NCI-H82 treated with DMSO at 0.1 percent for 48 hours (cell line): Measurements from ENCODE around the gene TLX2.

Source experiments
- DNase-seq: peaks from one replicate; lab custom pipeline; 2025; ENCODE audit not compliant: unreplicated experiment; lab: John Stamatoyannopoulos, UW

Gene TLX2

DNA sequence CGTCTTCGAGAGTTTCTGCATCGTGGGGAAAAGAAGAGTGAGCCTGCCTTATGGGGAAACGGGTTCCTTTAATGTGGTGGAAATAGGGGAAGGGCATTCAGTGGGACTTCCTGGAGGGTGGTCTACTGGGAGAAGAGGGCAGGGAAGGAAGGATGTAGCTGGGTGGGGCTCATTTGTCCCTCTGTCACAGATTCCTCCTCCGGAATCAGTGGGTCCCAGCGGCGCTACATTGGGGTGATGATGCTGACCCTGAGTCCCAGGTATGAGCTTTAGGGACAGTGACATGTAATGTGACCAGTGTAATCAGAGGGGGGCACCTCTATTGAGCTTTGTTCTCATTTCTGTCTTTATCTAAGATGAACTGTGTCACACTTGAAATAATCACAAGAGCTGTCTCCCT, 17.4 kb downstream of the TLX2 start:
- DNase-seq = no peak

DNA sequence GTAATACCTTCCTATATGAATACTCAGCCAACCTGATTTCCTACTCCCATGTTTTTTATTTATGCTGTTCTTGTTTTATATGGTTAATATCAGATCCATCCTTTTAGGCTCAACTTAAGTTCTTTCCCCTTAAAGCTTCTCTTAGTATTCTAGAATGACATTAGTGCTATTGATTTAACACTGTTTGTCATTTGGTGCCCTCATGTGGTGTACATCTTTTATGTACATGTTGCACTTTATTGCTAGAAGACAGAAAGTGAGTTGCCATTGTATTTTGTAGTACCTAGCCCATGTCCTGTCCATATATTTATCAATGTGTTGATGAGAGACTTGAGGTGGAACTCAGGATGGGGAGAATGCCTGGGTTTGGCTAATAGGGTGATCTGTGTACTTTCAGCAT, 18.0 kb downstream of the TLX2 start:
- peak; percentile 47 for DNase-seq

DNA sequence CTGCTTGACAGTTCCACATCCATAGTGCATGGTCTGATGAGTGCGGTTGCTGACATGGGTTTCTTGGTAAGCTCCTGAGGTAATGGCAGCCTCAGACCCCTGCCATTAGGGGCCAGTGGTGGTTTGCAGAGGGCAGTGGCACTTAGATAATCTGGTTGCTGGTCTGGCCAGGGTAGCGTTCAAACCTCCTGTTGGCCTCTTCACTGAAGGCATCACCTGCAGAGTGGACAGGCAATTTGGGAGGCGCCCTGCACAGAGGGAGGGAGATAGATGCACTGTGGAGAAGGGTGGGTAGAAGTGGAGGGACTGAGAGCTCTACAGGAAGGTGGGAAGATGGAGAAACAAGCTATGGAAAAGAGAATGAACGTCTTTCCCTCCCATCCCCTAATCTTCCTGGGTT, 19.2 kb downstream of the TLX2 start:
- no peak for DNase-seq

DNA sequence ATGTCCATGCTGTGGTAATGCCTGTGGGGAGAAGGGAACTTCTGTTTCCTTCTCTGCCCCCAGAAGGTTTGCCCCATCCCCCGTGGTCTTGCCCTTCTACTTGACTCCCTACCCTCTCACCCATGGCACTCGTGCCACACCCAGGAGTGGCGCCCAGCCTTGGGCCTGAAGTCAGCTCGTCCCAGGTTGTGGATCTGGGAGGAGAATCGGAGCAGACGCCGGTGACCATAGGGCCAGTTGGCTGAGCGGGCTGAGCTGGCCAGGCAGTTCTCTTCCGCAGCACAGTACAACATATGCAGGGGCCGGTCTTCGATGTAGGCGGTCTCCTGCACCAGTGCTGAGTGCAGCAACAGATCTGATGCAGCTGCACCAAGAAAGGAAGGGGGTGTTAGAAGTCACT, 20.2 kb downstream of the TLX2 start:
- no peak for DNase-seq

DNA sequence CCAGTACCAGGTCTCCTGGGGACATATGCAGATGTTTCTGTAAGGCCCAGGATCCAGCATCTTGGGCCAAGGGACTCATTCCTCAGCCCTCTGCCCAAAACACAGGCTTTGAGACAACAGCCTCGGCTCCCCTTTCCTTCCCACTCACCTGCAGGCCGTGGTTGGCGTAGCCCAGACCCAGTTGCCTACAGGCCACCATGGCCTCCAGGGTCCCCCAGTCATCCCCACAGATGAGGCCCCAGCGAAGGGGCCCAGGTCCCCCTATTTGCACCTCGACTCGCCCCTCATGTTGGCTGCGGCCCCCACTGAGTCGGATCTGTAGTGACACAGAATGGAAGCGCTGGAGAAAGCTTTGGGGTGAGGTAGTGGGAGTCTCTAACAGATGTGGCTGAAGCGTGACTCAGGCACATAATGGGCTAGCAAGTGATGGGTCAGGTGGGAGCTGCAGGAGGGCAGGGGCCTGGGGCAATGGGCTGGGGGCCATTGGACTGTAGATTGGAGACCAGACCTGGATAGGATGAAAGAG, 21.3 kb downstream of the TLX2 start:
- DNase-seq = no peak

DNA sequence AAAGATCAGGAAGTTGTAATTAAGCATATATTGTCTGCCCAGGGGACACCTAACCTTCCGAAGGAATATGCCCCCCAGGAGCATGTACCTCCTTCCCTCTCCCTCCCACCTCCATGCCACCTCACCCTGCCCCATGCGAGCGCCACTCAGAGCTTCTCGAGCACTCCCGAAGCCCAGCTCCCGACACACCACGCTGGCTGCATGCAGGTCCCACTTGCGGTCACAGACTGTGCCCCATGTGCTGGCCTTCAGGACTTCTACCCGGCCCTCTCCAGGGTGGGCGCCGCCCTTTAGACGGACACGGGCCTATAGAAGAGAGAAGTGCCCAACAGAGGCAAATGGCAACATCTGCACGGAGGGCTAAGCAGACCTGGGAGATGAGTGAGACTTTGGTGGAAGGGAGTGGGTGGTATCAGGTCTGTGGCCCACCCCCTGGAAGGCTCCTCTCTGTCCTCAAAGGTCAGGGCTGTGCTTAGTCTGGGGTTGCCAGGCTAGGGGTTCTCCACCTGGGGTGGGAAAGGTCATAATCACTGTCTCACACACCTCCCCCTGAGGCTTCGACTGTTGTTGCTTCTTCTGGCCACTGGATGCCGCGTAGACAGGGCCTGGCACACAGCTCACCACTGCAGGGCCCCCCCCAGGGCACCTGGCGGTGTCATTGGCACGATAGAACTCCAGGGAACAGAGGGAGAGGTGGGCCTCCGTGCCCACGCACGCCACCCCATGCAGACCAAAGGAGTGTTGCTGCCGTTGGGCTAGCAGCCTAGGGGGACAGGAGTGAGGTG, 22.1 kb downstream of the TLX2 start:
- no peak for DNase-seq

DNA sequence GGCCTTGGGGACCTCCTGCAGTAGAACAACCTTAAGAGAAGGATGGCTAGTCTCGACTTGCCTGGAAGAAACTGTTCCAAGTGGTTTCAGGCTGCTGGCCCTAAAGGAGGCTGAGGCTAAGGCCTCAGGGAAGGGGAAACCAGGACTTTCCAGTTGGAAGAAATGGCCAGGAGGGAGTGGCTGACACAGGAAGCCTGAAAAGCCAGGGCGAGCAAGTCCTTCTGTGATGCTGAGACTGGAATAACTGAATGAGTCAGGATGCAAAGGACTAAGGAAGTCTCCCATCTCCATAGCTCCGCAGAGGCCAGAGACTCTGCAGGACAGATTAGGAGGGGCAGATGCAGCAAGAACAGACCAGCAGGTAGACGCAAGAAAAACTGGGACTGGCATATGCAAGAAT, 22.9 kb downstream of the TLX2 start:
- DNase-seq = no peak

DNA sequence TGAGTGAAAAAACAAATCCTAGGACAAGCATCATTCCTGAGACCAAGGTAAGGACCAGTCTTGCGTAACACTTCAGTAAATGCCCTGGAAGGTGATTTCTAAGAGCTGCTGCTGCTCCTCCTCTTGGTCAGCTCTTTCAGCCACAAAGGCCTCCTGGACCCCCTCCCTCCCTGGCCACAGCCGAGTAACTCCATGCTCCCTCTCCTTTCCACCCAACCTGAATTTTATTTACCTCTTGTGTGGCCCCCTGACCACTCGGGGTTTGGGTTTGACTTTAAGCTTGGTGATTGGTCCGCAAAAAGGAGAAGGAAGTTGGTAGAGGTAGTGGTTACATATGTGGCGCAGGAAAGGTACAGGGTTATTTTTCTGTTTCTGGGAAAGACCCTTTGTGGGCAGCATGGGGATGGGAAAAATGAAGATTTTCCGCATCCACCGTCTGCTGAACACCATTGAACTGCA, 24.7 kb downstream of the TLX2 start:
- no peak for DNase-seq

DNA sequence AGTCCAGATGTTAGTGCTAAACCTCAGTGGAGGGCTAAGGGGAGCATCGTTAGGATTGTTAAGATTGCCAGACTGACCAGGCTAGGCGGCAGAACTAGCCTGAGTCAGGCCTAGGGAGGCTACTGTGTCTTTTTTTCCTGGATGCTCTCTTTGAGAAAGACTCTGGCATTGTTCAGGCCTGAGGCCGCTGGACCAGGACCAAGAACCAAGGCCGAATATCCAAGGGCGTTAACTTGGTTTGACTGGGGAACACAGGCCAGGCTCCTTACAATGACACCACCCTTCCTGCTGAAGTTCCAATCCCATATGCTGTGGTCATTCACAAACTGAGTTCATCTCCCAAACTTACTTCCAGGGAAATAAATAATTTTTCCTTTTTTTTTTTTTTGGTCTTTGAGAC, 26.0 kb downstream of the TLX2 start:
- DNase-seq = no peak

DNA sequence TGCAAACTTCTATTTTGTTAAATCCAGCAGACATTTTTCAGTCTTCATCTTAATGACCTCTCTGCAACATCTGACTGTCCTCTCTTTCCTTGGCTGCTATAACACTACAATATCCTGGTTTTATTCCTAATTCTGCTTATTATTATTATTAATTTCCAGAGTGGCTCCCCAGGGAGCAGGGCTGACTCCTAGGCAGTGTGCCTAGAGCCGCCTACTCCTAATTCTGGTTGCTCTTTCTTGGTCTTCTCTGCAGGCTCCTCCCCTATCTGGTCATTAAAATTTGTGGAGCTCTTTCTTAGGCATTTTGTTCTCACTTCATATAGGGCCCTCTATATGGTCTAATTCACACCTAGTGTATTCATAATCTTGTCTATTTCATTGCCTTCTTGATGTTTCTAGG, 28.7 kb downstream of the TLX2 start:
- DNase-seq = no peak

DNA sequence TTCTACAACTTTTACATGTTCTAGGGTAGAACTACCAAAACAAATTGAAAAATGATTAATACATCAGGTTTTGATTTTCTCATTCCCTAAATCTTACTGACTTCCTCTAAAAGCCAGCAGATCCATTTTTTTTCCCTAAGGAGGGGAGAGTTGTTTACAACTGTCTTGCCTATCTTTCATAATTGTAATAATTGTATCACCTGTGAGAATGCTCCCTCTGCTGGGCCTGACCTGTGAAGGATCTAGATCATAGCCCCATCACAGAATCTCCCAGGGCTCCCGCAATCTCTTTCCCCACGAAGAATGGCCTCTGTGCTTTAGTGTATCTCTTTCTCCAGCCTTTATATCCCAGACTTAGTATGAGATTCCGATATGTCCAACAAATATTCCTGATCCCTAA, 30.4 kb downstream of the TLX2 start:
- no peak for DNase-seq

DNA sequence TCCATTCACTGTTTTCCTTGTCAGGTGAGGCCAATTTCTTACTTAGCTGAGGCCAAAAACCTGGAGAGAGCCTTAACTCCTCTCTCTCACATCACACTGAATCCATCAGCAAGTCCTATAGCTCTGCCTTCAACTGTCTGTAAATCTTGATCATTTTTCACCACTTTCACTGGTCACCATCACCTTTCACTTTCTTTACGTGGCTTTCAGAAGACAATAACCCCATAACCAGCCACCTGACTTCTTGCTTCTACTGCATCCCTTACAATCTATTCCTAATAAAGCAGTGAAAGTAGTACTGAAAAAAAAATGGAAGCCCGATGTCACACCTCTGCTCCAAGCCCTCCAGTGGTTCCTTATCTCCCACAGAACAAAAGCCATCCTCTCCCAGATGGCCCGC, 31.8 kb downstream of the TLX2 start:
- DNase-seq = no peak

DNA sequence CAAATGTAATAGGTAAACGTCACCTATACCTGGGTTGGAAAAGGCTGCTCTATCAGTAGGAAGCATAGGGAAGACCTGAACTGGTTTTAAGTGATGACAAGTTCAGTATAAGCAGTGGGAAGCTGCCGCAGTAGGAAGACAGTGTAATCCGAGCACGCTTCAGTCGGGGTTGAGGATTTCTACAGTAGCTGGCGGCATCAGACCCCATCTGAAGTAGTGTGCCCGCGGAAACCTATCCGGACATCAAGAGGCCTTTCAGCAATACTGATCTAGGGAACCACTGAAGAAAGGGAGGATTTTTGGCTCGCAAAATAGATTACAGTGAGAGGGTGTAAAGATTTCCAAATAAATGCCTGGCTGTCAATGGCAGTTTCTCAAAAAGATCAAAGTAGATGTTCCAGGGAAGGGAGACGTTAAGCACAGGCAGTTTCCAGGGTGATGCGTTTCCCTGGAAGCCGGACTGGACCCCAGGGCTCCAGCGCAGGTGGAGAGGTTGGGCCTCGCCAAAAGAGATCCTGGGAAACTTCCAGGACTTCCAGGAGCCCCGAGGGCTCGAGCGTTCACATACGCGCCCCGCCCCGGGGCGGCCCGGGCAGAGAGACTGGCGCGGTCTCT, 34.1 kb downstream of the TLX2 start:
- DNase-seq = peak; percentile 81

DNA sequence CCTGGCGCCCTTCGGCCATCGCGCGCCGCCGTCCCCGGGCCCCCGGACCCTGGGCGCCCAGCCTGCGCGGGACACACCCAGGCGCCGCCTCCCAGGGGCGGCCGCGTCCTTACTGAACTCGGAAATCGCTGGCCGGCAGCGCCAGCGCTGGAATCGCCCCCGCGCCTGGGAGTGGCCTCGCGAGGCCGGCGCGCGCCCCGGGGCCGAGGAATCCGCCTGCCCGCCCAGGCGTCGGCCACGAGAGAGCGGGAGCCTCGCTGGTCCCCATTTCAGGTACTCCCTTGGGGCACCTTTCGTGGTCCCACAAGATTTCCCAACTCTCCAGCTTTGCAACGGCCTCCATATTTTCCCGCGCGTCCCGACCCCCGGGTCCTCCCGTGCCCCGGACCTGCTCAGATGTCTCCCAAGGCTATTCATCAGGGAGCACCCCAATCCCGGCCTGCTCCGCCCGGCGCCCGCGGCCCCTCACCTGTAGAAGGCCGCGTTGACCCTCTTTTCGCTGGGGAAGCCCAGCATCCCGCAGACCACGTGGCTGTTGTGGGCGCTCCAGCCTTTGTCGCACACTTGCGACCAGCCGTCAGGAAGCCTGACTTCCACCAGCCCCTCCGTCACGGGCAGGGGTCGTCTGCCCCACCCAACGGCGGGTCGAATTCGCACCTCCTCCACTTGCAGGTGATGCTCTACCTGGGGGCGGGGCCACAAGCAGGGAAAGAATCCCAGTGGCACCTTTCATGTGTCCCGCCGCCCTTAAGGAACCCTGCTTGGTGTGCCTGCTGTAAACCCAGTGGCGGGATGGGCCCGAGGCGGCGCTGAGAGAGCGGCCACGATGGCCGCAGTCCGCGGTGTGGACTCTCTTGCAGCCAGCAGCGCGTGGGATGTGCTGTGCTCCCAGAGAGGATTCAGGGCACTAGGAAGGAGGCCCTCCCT, 34.9 kb downstream of the TLX2 start:
- DNase-seq = no peak

DNA sequence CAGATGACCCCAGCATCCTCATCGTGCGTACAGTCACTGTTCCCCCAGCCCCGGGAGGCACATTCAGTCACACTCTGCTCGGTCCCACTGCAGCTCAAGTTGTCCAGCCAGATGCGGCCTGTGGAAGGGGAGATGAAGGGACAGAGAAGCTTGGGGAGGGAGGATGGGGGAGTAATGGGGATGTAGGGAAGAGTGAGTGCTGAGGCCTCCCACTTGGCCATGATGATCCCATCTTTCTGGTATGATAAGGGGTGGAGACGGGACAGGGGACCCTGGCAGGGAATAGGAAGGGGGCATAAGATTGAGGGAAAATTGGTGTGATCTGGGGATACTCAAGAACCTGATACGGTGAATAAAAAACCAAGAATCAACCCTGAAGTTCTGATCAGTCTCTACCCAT, 36.0 kb downstream of the TLX2 start:
- DNase-seq = no peak

DNA sequence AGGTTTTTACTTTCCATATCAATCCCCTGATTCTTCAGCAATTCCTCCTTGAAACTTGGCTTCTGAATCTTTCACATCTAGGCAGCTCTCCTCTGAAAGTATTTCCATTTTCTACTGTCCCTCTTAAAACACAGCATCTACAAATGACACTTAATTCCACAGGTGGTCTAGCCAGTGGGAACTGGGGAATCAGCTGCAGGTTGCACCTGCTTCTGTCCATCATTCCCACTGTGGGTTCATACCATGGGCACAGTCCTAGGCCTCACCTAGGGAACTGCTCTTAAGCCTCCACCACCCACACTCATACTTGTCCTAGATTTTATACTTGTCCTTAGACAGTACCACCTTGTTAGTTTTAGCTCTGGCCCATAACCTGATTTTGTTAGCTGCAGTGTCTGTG, 37.3 kb downstream of the TLX2 start:
- DNase-seq = no peak

DNA sequence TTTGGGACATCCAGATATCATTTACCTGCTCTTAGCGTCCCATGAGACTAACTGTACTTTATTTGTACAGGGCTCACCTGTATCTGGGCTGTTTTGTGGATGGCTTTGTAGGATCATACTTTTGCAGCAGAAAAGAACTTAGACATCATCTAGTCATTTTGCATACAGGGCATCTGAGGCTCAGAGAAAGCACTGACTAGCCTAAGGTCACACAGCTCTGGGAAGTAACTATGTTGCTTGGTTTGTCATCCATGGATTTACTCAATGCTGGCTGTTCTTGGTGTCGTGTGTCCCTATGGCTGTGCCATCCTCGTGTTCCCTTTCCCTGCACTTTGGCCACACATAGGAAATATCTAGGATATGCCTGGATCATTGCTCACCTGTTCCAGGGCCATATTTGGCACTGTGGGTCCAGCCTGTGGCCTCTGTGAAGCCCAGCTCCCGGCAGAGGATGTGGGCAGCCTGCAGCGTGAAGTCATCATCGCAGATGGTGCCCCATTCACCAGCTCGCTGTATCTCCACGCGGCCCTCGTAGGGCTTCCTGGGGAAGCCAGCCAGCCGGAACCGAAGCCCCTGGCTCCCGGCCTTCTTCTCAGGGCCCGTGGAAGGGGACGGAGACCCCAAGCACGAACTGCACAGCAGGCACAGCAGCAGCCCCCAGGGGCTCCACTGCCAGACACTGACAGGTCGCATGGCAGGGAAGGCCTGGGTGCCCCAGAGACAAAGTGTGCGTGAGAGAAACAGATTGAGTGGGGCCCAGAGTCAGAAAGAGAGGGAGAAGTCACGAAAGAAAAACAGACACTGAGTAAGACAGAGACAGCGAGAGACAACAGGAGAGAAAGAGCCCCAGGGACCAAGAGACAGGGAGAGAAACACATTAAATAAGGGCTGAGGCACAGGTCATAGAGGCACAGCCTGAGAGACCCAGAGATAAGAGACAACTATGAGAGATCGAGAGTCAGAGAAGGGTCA, 38.0 kb downstream of the TLX2 start:
- no peak for DNase-seq

DNA sequence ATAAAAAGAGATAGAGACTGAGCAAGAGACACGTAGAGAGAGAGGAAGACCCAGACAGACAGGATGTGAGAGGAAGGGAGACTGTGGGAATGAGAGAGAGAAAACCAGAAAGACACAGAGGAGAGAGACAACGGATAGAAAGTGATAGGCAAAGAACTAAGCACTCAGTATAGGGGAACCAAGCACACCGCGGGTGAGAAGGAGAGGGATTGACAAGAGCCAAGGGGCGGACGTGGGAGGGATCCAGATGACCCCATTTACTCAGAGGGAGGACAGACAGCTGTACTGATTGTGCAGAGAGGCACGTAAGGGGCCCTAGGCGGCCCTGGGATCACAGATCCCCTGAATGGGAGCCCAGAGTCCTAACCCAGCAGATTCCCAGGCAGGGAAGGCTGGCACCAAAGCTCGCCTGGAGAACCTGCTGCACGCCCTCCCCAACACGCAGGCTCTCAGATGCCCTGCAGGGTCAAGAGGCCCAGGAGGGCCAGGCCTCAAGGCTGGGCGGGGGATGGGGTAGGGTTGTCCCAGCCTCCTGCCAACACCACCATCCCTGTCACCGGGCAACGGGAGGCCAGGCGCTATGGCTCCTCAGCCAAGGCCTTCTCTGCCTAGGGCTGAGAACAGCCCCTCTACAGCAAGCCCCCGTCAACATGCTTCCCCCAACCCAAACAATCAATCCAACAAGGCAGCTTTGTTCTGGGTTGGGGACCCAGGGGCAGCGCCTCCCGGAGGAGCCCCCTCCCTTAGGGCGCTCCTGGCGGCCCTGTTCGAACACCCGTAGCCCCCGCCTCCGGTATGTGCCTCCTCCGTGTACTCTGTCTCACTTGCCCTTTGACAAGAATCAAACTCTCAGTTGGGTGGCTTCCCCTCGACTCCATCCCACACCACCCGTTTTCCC, 38.9 kb downstream of the TLX2 start:
- no peak for DNase-seq
